GM19455 (cell line): ENCODE data around the gene CYP4F22.
"Not testable (repeated sequence)": the region's sequence is repeated elsewhere in the genome, so short reads cannot be mapped to it uniquely, and the experiment has no call there.

Experiments used
- ATAC-seq: cut with Tn5 transposase; IDR thresholded peaks from one replicate; pipeline ENCODE4 v1.9.1; 2021; ENCODE audit not compliant: unreplicated experiment

Gene CYP4F22

DNA sequence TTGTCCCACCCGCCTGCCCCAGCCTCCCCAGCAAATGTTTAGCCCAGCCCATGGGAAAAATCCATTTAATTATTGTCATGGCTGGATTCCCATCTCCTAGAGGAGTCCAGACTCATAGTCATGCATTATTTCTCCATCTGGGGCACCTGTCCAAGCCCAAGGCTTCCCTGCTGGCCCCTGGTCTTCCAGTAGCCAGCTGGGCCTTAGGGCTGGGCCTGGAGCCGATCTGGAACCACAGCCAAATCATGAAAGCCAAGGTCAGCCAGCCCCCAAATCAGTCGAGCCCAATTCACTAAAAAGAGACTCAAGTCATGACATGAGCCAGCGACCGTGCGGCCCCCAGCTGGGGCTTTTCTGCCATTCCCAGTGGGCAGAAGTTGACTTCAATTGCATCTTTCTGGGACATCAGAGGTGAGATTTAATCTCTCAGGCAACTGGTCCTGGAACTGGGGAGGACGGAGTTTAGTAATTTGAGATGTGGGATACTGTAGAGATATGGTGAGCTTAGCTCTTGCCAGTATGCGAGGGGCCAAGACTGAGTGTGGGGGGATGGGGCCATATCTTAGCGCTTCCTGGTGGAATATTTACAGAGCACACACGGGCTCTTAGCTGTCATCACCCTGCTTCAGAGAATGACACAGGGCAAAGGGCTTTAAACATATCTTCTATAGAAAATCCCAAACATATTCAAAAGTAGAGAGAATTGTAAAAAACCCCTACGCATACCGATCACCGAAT is 19.7 kb upstream of the CYP4F22 start:
- no peak for ATAC-seq

DNA sequence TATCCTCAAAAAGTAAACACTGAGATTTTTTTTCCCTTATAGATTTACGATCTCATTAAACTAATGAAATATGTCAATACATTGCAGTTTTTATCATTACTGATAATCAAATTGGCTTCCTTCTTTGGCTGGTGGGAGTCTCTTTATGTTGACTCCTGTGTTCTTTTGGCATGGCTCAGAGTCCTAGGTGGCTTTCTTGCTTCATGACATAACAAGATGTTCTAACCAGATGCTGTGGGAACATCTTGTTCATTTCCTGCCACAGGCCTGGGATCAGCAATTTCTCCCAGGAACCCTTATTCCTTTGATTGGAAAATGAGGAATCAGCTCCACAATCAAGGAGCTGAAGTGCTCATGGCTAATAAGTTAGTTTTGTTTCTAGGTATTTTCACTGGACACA is 13.2 kb upstream of the CYP4F22 start:
- ATAC-seq, result no peak

DNA sequence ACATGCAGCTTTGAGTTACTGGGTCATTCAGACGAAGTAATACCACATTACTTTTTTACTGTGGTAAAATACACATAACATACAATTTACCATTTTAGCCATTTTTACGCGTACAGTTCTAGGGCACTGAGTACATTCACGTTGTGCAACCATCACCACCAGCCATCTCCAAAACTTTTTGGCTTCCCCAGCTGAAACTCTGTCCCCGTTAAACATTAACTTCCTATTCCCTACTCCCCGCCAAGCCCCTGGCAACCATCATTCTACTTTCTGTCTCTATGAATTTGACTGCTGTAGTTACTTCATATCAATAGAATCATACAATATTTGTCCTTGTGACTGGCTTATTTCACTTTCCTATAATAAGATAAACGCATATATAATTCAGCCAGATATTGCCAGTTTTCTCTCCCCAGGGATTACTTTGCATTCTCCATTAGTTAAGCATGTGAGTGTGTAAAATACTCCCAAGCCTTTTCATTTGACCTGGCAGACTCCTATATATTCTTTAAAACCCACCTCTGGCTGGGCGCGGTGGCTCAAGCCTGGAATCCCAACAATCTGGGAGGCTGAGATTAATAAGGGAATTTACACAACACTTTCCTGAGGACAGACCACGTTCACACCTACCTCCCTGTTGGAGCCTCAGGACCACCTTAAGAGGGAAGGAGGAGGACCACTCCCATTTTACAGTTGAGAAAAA is 10.0 kb upstream of the CYP4F22 start:
- no peak for ATAC-seq

DNA sequence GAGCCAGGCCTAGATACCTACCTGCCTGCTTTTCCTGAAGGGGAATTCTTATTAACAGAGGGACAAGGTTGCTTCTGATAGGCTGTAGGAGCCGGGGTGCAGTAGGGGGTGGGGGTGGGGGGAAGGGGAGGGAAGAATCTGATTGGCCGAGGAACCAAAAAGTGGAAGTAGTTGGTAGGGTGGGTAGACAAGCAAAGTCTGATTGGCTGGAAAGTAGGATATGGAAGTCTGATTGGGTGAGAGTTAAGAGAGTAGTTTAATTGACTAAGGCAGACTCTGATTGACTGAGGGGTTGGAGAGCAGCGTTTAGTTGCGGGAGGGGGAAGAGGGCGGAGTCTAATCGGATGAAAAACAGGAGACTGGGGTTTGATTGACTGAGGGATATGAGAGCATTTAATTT is 9.4 kb upstream of the CYP4F22 start:
- ATAC-seq, result no peak

DNA sequence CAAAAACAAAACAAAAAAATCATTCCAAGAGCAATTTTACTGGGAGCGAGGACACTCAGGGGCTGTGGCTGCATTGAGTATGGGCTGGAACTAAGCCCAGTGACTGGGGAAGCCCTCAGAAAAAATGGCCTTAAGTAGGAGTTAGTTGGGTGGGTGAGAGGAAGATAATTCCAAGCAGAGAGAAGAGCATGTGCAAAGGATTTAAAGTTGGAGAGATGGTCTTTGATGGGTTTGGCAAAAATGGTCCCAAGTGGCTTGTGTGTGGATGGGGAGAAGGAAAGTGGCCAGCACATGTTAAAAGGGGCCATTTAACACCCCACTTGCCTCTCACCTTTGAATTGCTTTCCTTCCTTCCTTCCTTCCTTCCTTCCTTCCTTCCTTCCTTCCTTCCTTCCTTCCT is 6.7 kb upstream of the CYP4F22 start:
- no peak for ATAC-seq

DNA sequence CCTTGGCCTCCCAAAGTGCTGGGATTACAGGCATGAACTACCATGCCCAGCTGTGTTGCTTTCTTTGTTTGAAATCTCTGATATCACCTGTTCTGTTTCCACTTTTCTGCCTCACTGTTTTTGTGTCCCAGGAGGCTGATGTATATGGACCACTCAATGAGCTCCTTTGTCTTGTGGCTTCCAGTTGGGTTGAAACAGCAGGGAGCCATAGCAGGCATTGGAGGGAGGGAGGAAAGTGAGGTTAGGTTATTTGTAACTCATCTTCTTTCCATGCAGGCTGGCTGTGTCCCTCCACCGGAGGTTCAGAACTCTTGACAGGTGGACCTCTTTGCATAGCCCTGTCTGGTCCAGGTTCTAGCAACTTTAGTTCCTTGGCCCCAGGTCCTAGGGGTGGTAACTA is 6.1 kb upstream of the CYP4F22 start:
- no peak for ATAC-seq

DNA sequence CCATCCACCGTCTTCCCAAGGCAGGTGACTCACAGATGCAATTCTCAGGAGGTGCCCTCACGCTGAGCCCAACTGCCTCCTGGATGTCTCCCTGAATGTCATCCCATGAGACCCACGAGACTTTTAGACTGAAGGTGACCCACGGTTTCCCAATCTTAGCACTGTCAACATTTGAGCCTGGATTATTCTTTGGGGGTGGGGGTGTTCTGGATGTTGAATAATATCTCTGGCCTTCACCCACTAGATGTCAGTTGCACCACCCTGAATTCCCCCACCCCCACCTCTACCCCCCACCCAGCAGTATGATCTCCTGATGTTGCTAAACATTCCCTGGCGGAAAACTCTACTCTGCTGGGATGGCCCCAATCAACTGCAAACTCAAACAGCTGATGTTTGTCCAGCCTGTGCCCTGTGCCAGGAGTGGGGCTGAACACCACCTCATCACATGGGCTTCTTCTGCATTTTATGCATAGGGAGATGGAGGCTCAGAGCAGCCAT is 2.2 kb upstream of the CYP4F22 start:
- no peak for ATAC-seq

DNA sequence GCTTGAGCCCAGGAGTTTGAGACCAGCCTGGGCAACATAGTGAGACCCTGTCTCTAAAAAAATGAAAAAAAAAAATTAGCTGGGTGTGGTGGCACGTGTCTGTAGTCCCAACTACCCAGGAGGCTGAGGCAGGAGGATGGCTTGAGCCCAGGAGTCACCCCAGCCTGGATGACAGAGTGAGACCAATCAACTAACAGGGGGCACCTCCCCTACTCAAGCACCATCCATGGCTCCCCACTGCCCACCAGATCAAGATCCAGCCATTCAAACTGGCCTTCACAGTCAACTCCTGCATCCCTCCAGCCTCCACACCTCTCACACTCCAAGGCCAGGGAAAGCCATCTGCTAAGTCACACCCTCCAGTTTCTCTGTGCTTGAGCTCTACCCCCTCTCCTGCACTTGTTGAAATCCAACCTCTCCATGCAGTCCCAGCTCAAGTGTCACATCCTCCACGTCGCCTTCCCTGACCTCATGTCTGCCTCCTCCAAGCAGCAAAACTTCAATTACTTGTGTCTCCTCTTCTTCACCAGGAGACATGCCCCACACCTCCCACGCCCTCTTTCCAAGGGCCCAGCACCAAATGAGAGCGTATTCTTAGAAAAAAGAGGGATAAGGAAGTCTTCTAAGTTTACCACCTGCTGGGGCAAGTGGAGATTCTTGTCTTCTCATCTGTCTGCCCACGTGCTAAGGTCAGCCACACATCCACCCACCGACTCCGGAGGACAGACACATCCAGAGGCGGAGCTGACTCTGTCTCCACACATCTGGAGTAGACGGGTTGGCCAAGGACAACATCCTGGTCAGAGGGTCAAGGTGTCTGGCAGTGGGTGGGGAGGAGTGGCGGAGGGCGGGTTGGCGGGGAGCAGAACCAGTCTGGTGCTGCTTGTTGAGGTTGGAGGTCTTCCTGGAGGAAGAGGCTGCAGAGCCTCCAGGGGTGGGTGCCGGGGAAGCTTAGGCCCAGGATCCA is 974 bp upstream of the CYP4F22 start:
- ATAC-seq, result no peak

DNA sequence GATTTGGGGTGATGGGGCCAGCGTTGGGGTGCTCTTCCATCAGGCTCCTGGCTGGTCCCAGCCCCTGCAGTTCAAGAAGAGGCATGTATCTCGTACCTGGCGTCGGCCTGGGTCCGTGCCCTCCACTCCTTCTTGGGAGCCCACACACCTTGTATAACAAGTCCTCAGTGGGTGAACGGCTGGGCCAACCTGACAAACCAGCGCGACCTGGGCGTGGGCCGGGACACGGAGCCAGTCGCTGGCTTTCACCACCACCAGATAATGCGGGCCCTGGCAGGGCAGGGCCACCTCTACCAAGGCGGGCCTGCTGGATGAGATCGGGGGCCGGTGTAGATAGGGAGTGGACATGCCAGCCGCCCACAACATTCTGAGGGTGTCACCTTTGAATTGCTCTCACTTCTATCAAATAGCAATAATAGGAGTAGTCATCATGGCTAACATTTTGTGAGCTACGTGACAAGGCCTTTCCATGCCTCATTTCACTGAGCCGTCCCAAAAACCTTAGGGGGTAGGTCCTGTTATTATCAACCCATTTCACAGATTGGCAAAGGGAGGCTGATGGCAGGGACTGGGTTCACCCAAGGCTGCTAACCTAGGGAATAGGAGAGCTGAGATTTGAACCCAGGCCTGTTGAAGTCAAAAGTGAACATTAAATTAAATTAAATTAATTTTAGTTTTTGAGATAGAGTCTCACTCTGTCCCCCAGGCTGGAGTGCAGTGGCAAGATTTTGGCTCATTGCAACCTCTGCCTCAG is 3.5 kb downstream of the CYP4F22 start:
- no peak for ATAC-seq

DNA sequence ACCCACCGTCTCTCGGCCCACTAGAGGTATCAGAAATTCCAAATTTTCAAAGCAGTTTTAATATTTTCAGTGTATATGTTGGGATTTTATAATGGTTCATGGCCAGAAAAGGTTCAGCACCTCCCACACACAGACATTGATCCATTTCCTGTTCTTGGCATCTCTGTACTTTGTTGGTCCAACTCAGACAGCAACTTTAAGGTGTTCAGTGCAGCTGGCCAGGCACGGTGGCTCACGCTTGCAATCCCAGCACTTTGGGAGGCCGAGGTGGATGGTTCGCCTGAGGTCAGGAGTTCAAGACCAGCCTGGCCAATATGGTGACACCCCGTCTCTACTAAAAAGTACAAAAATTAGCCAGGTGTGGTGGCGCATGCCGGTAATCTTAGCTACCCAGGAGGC is 6.9 kb downstream of the CYP4F22 start:
- not testable (repeated sequence) for ATAC-seq

DNA sequence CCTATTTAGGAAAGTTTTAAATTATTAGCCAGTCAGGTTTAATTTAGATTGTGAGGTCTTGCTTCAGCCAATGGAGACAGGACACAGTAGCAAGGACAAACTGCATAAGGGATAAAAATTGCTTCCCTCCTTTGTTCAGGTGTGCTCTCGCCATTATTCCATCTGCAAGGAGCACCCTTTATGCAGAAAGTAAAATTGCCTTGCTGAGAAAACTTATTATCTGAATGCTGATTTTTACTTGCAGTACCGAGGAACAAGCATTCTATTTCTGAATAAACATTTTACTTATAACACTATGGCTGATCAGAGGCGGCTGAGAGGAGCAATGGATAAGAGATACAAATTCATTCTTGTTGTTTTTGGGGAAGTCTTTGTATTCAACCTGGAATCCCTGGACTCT is 8.0 kb downstream of the CYP4F22 start:
- no peak for ATAC-seq

DNA sequence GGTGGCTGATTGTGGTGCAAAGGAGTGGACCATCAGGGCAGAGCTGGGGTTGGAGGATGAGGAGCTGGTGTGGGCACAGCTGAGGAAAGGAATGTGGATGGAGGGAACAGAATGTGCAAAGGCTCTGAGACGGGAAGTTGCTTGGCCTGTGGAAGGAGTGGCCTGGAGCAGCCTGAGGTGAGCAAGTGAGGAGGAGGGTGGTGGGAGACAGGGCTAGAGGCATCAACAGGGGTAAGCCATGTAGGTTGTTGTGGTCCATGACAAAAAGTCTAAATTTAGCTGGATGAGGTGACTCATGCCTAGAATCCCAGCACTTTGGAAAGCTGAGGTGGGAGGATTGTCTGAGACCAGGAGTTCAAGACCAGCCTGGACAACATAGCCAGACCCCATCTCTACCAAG is 9.5 kb downstream of the CYP4F22 start:
- no peak for ATAC-seq

DNA sequence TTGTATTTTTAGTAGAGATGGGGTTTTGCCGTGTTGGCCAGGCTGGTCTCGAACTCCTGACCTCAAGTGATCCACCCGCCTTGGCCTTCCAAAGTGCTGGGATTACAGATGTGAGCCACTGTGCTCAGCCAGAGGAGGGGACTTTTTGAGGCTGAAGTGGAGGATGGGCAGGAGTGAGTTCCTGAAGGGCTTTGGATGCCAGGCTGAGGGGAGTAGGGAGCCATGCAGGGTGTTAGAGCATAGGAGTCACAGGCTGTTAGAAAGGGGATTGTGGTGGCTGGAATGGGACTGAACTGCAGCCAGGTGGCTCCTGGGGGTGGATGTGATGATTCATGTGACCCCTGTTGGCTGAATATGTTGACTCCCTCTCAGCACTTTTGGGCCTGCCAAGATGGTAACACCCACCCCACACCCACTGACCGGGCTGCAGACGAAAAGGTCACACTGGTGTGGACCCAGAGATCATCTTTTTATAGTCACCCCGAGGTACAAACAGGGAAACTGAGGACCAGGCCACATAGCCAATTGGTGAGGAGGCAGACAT is 11.2 kb downstream of the CYP4F22 start:
- no peak for ATAC-seq

DNA sequence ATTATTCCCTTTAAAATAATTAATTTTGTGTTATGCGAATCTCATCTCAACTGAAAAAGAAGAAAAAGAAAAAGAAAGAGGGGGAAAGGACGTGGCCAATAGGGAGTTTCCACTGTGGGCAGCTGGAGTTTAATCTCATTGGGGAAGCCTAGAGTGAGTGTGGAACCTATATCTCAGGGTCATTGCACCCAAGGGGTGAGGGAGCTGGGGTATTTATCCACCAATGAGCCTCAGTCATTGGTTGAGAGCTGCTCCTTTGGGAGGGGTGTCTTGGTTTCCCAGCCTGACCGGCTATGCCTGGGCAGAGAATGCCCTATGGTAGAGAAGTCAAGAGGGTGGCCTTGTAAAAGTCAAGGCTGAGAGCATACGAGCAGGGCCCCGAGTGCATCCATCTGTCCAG is 16.5 kb downstream of the CYP4F22 start:
- no peak for ATAC-seq

DNA sequence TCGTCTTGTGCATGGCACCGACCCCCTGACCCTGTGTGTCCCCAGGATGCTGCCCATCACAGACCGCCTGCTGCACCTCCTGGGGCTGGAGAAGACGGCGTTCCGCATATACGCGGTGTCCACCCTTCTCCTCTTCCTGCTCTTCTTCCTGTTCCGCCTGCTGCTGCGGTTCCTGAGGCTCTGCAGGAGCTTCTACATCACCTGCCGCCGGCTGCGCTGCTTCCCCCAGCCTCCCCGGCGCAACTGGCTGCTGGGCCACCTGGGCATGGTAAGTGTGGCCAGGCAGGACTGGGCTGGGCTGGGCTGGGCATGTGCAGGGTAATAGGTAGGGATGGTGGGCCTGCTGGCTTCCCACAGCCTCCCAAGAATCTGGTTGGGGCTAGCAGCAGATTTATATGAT is 17.0 kb downstream of the CYP4F22 start:
- no peak for ATAC-seq

DNA sequence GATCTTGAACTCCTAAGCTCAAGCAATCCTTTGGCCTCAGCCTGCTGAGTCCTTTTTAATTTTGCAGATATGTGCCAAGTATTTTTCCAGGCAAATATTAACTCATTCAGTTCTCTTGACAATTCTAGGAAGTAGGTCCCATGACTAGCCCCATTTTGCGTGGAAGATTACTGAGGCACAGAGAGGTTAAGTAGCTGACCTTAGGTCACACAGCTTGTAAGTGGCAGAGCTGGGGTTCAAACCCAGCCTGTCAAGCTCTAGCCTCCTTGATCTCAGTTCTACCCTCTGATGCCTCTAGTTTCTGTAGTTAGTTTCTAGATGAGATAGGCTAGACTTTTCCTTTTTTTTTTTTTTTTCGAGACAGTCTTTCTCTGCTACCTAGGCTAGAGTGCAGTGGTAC is 18.1 kb downstream of the CYP4F22 start:
- no peak for ATAC-seq

DNA sequence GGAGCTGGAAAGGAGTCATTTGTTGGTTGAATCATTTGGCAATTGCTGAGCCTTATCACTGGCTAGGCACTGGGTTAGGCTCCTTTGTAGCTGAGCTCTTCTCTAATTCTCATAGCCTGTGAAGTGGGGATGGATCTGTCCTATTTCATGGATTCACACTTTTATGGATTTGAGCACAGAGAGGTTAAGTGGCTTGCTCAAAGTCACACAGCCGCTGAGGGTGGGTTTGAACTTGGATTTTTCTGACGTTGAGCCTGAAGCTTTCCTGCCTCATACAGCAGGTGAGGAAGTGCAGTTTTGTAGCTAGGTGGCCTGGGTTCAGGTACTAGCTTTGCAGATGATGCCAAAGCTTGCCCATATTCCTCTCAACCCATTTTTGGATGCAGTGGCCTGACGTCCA is 19.4 kb downstream of the CYP4F22 start:
- no peak for ATAC-seq

DNA sequence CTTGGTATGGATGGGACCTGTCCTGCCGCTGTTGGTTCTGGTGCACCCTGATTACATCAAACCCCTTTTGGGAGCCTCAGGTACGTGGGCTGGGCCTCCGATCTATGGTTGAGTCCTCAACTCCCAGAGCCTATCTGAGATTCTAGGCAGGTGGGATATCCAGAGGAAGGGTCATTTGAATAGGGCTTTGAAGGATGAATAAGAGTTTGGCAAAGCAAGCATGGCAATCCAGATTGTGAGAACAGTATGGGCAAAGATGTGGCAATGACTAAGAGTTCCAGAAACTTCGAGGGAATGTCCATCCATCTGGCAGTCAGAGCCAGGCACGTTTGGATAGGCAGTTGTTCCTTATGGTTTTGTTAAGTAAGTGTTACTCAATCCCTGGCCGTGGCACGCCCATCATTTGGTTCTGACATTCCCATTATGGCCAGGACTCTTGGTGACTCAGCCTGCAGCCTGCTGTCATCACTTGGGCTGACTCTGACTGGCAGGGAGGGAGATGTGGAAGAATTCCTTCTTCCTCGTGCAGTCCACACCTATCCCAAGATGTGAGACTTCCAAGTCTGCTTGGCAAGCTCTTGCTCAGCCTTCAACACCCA is 21.5 kb downstream of the CYP4F22 start:
- ATAC-seq, result no peak

DNA sequence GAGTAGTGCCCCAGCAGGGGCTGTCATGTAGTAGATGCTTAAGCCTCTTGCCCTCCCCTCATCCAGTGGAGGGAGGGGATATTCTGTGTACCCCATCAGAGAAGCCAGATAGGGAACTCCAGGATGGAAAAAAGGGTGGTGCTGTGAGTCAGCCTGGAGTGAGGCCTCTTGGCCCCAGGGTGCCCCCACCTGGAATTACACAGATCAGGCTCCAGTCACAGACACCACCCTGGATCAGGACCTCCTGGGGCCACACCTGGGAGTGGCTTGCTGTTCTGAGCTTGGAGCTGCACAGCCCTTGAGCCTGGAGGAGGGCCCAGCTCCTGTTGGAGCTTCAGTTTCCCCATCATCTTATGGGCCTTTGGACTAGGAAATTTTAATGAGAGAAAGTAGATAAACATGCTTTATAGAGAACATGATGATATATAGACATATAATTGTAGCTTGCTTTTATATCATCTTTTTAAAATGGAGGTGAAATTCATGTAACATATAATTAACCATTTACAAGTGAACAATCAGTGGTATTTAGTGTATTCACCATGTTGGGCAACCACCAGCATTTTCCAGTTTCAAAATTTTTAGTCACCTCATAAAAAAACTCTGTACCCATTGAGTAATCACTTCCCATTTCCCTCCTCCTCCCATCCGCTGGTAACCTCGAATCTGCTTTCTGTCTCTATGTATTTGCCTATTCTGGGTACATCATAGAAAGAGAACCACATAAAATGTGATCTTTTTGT is 24.6 kb downstream of the CYP4F22 start:
- ATAC-seq, result no peak

DNA sequence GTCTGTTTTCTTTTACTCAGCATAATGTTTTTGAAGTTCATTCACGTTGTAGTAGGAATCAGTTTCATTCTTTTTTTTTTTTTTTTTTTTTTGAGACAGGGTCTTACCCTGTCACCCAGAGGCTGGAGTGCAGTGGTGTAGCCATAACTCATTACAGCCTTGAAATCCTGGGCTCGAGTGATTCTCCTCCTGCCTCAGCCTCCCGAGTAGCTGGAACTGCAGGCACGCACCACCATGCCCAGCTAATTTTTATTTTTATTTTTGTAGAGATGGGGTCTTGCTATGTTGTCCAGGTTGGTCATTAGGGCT is 25.2 kb downstream of the CYP4F22 start:
- ATAC-seq, result not testable (repeated sequence)
